Ovary (tissue), 9 donors: Measurements from ENCODE around the gene C1orf159. TPM values are rescaled to one million over a fixed set of nuclear protein-coding genes. Genes with fewer than 3 reads are reported as not detected.

ENCODE experiments used
- DNase-seq, 5 donors: peaks; one replicate each; pipeline ENCODE4 v3.0.0-alpha.2; 2019 to 2020
- H3K27ac ChIP-seq, 2 donors: fragments of 200-600 bp; one replicate each; pipeline versions ENCODE4 v1.5.1 to v1.8.0; 2019 to 2022
- H3K27me3 ChIP-seq: fragments of 200-600 bp; one replicate; pipeline ENCODE4 v1.8.0; 2022
- H3K36me3 ChIP-seq: fragments of 200-600 bp; sonication (generic); one replicate; pipeline ENCODE4 v1.5.1; 2019
- H3K4me1 ChIP-seq: one replicate; pipeline ENCODE4 v1.8.1; 2013; ENCODE audit warnings: mild to moderate bottlenecking, moderate library complexity; ENCODE audit not compliant: insufficient read depth
- H3K4me3 ChIP-seq: fragments of 200-600 bp; sonication (generic); one replicate; pipeline ENCODE4 v1.5.1; 2017
- H3K9me3 ChIP-seq, 2 donors: fragments of 200-600 bp in 1 of 2; sonication (generic) in 1 of 2; one replicate each; pipeline versions ENCODE4 v1.5.1 to v1.8.1; 2013 to 2019; ENCODE audit warnings: mild to moderate bottlenecking in 1 of 2, moderate library complexity in 1 of 2
- EP300 ChIP-seq: sonication (generic); formaldehyde crosslinking; IDR thresholded peaks from one replicate; pipeline ENCODE4 v1.6.1; 2017; ENCODE audit warnings: antibody characterized with exemption
- POLR2A ChIP-seq: fragments of 450-650 bp; IDR thresholded peaks from one replicate; pipeline ENCODE4 v1.6.1; 2017; ENCODE audit warnings: antibody characterized with exemption, mild to moderate bottlenecking, moderate library complexity
- WGBS, 3 donors: extraction: QIAGEN DNeasy Blood & Tissue Kit in 1 of 3; methylation state at CpG; one replicate each; pipeline versions ENCODE4 v1.1.5 to v1.1.7; 2013 to 2017; 5-methylcytosine and 5-hydroxymethylcytosine counted together
- intact Hi-C, 4 donors: fragments of 100-400 bp; cut with DNase I; formaldehyde crosslinking; loops; one replicate each; pipeline versions ENCODE4 v1.11.0 to v1.15.1; 2022 to 2023
- polyA plus RNA-seq, 2 donors: library from polyadenylated mRNA; stranded (reverse); fragments of 200-250 nt in 1 of 2; fragments of 350-450 nt in 1 of 2; fragmentation: Illumina TruSeq in 1 of 2; extraction: RNeasy Lipid Tissue Mini Kit (QIAGEN cat#74804) in 1 of 2; gene quantifications; one replicate each; pipeline ENCODE4 v1.2.3, GENCODE V29; 2013 to 2014
- total RNA-seq, 7 donors: library from RNA; depleted of rRNA in 2 of 7; stranded (reverse); fragments of >200 nt in 2 of 7; fragmentation: NEBNext Ultra II Directional in 3 of 7; extraction: Animal tissue kit (Norgen Biotek cat#: 25700) in 3 of 7; gene quantifications; one replicate each; pipeline versions ENCODE4 v1.1.0 to v1.2.4, GENCODE V29; 2016 to 2023
- TF ChIP-seq, protein P1 (sequence below), 3 donors: fragments of 450-650 bp in 2 of 3; fragments of 200-600 bp in 1 of 3; IDR thresholded peaks; one replicate each; pipeline versions ENCODE4 v1.5.1 to v1.8.0; 2016 to 2022; ENCODE audit warnings: antibody characterized with exemption in 3 of 3, mild to moderate bottlenecking in 1 of 3
- donor health status: DM: no; HTN: no; CAD: no; lungs with moderate emphysema.
- donor health status: DM: no; HTN: no; CAD: no.
- donor health status: Bipolar disorder and iron deficiency.
- donor health status: DM: yes; HTN: yes; CAD: no.
- donor health status: DM: no; HTN: no; CAD: no.
- donor health status: DM: yes; HTN: yes; CAD: no.

The C1orf159 gene
- total and polyA plus RNA-seq, 9 donors: 0.28 to 22.1 (median 9.4) TPM

DNA sequence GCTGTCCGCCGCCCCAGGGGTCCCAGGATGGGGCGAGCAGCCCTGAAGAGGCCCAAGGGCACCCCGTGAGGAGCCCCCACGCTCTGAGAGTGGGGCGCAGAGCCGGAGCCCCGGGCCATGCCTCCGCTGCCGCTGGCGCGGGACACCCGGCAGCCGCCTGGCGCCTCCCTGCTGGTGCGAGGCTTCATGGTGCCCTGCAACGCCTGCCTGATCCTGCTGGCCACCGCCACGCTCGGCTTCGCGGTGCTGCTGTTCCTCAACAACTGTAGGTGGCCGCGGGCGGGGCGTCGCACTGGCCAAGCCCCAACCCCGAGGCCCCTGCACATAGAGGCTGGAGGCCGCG lies 81.5 kb downstream of the C1orf159 start:
- H3K27ac ChIP-seq: no peak overlapping the region
- no peaks in the 10 kb centered on the region for H3K27me3 ChIP-seq
- DNase-seq: no peak
- TF ChIP-seq, protein P1, sequence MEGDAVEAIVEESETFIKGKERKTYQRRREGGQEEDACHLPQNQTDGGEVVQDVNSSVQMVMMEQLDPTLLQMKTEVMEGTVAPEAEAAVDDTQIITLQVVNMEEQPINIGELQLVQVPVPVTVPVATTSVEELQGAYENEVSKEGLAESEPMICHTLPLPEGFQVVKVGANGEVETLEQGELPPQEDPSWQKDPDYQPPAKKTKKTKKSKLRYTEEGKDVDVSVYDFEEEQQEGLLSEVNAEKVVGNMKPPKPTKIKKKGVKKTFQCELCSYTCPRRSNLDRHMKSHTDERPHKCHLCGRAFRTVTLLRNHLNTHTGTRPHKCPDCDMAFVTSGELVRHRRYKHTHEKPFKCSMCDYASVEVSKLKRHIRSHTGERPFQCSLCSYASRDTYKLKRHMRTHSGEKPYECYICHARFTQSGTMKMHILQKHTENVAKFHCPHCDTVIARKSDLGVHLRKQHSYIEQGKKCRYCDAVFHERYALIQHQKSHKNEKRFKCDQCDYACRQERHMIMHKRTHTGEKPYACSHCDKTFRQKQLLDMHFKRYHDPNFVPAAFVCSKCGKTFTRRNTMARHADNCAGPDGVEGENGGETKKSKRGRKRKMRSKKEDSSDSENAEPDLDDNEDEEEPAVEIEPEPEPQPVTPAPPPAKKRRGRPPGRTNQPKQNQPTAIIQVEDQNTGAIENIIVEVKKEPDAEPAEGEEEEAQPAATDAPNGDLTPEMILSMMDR (IDR thresholded peaks at IDR 0.05): no peak
- no peak for TF ChIP-seq POLR2A
- H3K9me3 ChIP-seq: no peaks in the 10 kb centered on the region
- WGBS, 3 donors: 36 to 59% (median 44%) methylated on average over 20 to 30 of the region's 30 CpGs
- H3K36me3 ChIP-seq: no peaks in the 10 kb centered on the region
- no peak overlapping the region for H3K4me3 ChIP-seq
- intact Hi-C loops: no loop called here
- peaks cover 3% of the 10 kb centered on the region for H3K4me1 ChIP-seq

DNA sequence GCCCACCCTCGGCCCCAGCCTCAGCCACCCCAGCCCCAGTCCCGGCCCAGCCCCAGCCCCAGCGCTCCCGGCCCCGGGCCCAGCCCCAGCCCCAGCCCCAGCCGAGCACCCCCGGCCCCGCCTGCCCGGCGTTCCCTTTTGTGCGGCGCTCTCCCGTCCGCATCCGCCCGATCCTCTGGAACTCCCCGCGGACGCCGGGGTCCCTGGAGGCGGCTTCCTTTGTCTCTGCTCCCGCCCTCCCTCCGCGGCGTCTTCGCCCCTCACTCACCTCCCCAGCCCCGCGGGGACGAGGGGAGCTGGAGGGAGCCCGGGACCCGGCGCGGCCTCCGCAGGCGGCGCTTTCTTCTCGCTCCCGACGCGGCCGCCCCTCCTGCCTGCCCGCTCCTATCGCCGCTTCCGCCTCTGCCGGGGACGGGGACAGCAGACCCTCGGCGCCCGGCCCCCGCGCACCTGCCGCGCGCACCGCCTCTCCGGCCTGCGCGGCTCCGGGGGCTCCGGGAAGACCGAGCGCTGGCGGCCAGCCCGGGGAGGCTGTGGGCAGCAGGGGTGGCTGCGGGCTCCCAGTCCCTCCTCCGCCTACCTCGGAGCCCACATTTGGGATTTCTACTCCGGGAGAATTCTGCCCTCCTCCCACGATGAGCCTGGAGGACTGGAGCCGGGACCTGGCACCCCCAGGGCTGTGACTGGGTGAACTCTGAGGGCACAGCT lies 82.0 kb downstream of the C1orf159 start:
- Histone ChIP-seq H3K4me1 (peaks cover 3% of the 10 kb centered on the region), H3K27me3 (no peaks in the 10 kb centered on the region), H3K4me3 (peak overlapping the region; percentile 12), H3K27ac (no peak overlapping the region), H3K36me3 (no peaks in the 10 kb centered on the region), H3K9me3 (no peaks in the 10 kb centered on the region)
- TF ChIP-seq EP300 (no peak), POLR2A (no peak)
- TF ChIP-seq, protein P1 (IDR thresholded peaks at IDR 0.05): no peak
- intact Hi-C loops: no loop called here
- WGBS, 3 donors: 2 to 5% (median 3%) methylated on average over 57 to 71 of the region's 71 CpGs
- no peak for DNase-seq

DNA sequence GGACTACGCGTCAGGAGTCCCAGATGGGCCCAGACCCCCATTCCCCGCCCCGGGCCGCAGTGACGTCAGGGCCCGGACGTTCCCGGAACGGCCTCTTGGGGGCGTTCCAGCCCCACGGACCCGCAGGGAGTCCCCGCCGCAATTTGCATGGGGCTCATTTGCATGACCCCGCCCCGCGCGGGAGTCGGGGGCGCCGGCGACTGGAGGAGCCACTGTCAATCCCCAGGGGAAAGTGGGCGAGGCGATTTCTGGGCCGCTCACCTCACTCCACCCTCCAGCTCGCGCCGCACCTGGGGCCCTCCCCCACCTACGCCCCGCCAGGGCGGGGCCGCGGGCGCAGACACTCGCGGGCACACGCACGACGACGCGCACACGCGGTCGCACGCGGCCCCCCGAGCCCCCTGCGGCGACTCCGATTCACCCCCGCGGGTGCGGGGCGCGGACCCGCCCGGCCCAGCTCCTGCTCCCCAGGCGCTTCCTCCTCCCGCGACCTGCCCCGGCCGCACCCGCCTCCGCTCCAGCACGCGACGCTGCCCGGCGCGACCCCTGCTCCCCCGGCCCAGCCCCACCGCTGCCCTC lies 82.8 kb downstream of the C1orf159 start:
- peak overlapping the region; percentile 13 for H3K4me3 ChIP-seq
- DNase-seq: peak; percentile 66 to 83 (median 74)
- TF ChIP-seq EP300 (no peak), POLR2A (no peak)
- TF ChIP-seq, protein P1 (IDR thresholded peaks at IDR 0.05): peak; percentile 25 to 71 (median 38)
- no peaks in the 10 kb centered on the region for H3K36me3 ChIP-seq
- WGBS, 3 donors: 1 to 5% (median 1%) methylated on average over 48 to 73 of the region's 73 CpGs
- peaks cover 3% of the 10 kb centered on the region for H3K4me1 ChIP-seq
- no peaks in the 10 kb centered on the region for H3K9me3 ChIP-seq
- no peaks in the 10 kb centered on the region for H3K27me3 ChIP-seq
- H3K27ac ChIP-seq: no peak overlapping the region
- intact Hi-C loops: no loop called here

DNA sequence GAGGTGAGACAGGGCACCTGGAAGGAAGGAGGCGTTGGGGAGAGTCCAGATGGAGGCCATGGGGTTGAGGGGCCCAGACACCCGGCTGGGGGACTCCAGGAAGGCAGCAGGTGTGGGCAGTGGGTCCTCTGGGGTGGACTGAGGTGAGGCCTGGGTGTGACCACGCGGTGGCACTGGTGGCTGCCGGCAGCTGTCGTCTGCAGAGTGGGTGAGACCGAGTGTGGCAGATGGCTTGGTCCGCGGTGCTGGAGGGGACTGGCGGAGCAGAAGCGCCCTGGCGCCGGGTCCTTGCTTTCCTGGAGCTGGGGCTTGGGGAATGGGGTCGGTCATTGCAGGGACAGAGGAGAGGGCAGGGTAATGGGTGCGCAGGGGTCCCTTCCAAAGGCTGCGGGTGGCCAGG lies 83.5 kb downstream of the C1orf159 start:
- Histone ChIP-seq H3K4me3 (no peak overlapping the region), H3K27ac (no peak overlapping the region), H3K36me3 (no peaks in the 10 kb centered on the region), H3K4me1 (peaks cover 3% of the 10 kb centered on the region), H3K27me3 (no peaks in the 10 kb centered on the region), H3K9me3 (no peaks in the 10 kb centered on the region)
- DNase-seq: no peak
- 41 to 57% (median 44%) methylated on average over 14 to 16 of the region's 16 CpGs for WGBS, 3 donors
- intact Hi-C loops: no loop called here
- TF ChIP-seq EP300 (no peak), POLR2A (no peak)
- TF ChIP-seq, protein P1 (IDR thresholded peaks at IDR 0.05): no peak

Other genes with a start within 250 kb of the C1orf159 start
- gene SAMD11, start 192.2 kb downstream of the C1orf159 start, total RNA-seq: 10 to 100 TPM in 1 of 7 donors, 1 to 10 TPM in 5, under 1 TPM in 1; 0.85 to 10.6 (median 2.3) TPM
- gene SAMD11, start 192.2 kb downstream of the C1orf159 start, polyA plus RNA-seq: 1 to 10 TPM; 1.1 to 2.6 TPM
- gene NOC2L, start 156.8 kb downstream of the C1orf159 start, total RNA-seq: 10 to 100 TPM; 17.8 to 55.2 (median 46.3) TPM
- gene NOC2L, start 156.8 kb downstream of the C1orf159 start, polyA plus RNA-seq: 10 to 100 TPM; 23.8 to 33.9 TPM
- 1 to 10 TPM; 1.5 to 6.7 (median 2.1) TPM for gene KLHL17, start 155.5 kb downstream of the C1orf159 start, total RNA-seq
- gene KLHL17, start 155.5 kb downstream of the C1orf159 start, polyA plus RNA-seq: 1 to 10 TPM in 1 of 2 donors, under 1 TPM in 1; 0.13 to 2.2 TPM
- gene PLEKHN1, start 149.6 kb downstream of the C1orf159 start, total RNA-seq: under 1 TPM in 5 of 7 donors, not detected in 2; 0.12 to 0.34 (median 0.20) TPM
- under 1 TPM in 1 of 2 donors, not detected in 1; 0.10 TPM for gene PLEKHN1, start 149.6 kb downstream of the C1orf159 start, polyA plus RNA-seq
- gene PERM1, start 134.0 kb downstream of the C1orf159 start, total RNA-seq: under 1 TPM in 4 of 7 donors, not detected in 3; 0.07 to 0.32 (median 0.22) TPM
- gene PERM1, start 134.0 kb downstream of the C1orf159 start, polyA plus RNA-seq: under 1 TPM in 1 of 2 donors, not detected in 1; 0.34 TPM
- gene HES4, start 116.0 kb downstream of the C1orf159 start, total RNA-seq: 10 to 100 TPM in 3 of 7 donors, 1 to 10 TPM in 4; 4.5 to 76.2 (median 6.1) TPM
- gene HES4, start 116.0 kb downstream of the C1orf159 start, polyA plus RNA-seq: 1 to 10 TPM in 1 of 2 donors, not detected in 1; 8.4 TPM
- gene ISG15, start 102.6 kb downstream of the C1orf159 start, total RNA-seq: 10 to 100 TPM in 6 of 7 donors, 1 to 10 TPM in 1; 7.8 to 37.3 (median 11.4) TPM
- gene ISG15, start 102.6 kb downstream of the C1orf159 start, polyA plus RNA-seq: 10 to 100 TPM in 1 of 2 donors, not detected in 1; 83.5 TPM
- gene AGRN, start 96.0 kb downstream of the C1orf159 start, total RNA-seq: 100 to 1,000 TPM in 1 of 7 donors, 10 to 100 TPM in 6; 10.0 to 138 (median 14.4) TPM
- gene AGRN, start 96.0 kb downstream of the C1orf159 start, polyA plus RNA-seq: 10 to 100 TPM in 1 of 2 donors, 1 to 10 TPM in 1; 2.7 to 13.6 TPM
- under 1 TPM in 2 of 7 donors, not detected in 5; 0.36 to 0.92 TPM for gene RNF223, start 41.8 kb downstream of the C1orf159 start, total RNA-seq
- not detected for gene RNF223, start 41.8 kb downstream of the C1orf159 start, polyA plus RNA-seq
- gene TTLL10, start 57.8 kb upstream of the C1orf159 start, total RNA-seq: 1 to 10 TPM in 3 of 7 donors, under 1 TPM in 2, not detected in 2; 0.60 to 7.0 (median 1.1) TPM
- not detected for gene TTLL10, start 57.8 kb upstream of the C1orf159 start, polyA plus RNA-seq
- 1 to 10 TPM in 1 of 7 donors, under 1 TPM in 2, not detected in 4; 0.23 to 1.4 (median 0.41) TPM for gene TNFRSF18, start 90.5 kb upstream of the C1orf159 start, total RNA-seq
- under 1 TPM in 1 of 2 donors, not detected in 1; 0.10 TPM for gene TNFRSF18, start 90.5 kb upstream of the C1orf159 start, polyA plus RNA-seq
- 1 to 10 TPM in 3 of 7 donors, under 1 TPM in 4; 0.37 to 1.8 (median 0.71) TPM for gene TNFRSF4, start 98.1 kb upstream of the C1orf159 start, total RNA-seq
- 1 to 10 TPM in 1 of 2 donors, not detected in 1; 2.5 TPM for gene TNFRSF4, start 98.1 kb upstream of the C1orf159 start, polyA plus RNA-seq
- 100 to 1,000 TPM in 4 of 7 donors, 10 to 100 TPM in 3; 57.1 to 145 (median 116) TPM for gene SDF4, start 115.9 kb upstream of the C1orf159 start, total RNA-seq
- gene SDF4, start 115.9 kb upstream of the C1orf159 start, polyA plus RNA-seq: 100 to 1,000 TPM in 1 of 2 donors, 10 to 100 TPM in 1; 32.5 to 128 TPM
- gene B3GALT6, start 116.1 kb upstream of the C1orf159 start, total RNA-seq: 10 to 100 TPM; 13.0 to 21.9 (median 18.0) TPM
- gene B3GALT6, start 116.1 kb upstream of the C1orf159 start, polyA plus RNA-seq: 1 to 10 TPM; 7.0 to 9.4 TPM
- gene C1QTNF12, start 130.6 kb upstream of the C1orf159 start, total RNA-seq: 1 to 10 TPM in 5 of 7 donors, under 1 TPM in 2; 0.92 to 4.8 (median 1.5) TPM
- 1 to 10 TPM in 1 of 2 donors, not detected in 1; 1.2 TPM for gene C1QTNF12, start 130.6 kb upstream of the C1orf159 start, polyA plus RNA-seq
- gene UBE2J2, start 157.8 kb upstream of the C1orf159 start, total RNA-seq: 10 to 100 TPM; 35.8 to 55.6 (median 49.3) TPM
- 10 to 100 TPM; 36.0 to 40.4 TPM for gene UBE2J2, start 157.8 kb upstream of the C1orf159 start, polyA plus RNA-seq
- gene SCNN1D, start 164.3 kb upstream of the C1orf159 start, total RNA-seq: 10 to 100 TPM in 1 of 7 donors, 1 to 10 TPM in 6; 6.3 to 10.2 (median 9.1) TPM
- 1 to 10 TPM in 1 of 2 donors, under 1 TPM in 1; 0.27 to 7.9 TPM for gene SCNN1D, start 164.3 kb upstream of the C1orf159 start, polyA plus RNA-seq
- 10 to 100 TPM; 23.1 to 62.4 (median 46.4) TPM for gene ACAP3, start 191.8 kb upstream of the C1orf159 start, total RNA-seq
- 10 to 100 TPM in 1 of 2 donors, 1 to 10 TPM in 1; 3.5 to 33.4 TPM for gene ACAP3, start 191.8 kb upstream of the C1orf159 start, polyA plus RNA-seq
- 10 to 100 TPM; 12.5 to 27.6 (median 21.7) TPM for gene PUSL1, start 192.5 kb upstream of the C1orf159 start, total RNA-seq
- gene PUSL1, start 192.5 kb upstream of the C1orf159 start, polyA plus RNA-seq: 10 to 100 TPM in 1 of 2 donors, under 1 TPM in 1; 0.18 to 14.7 TPM
- gene INTS11, start 208.6 kb upstream of the C1orf159 start, total RNA-seq: 100 to 1,000 TPM; 102 to 135 (median 109) TPM
- 100 to 1,000 TPM in 1 of 2 donors, 10 to 100 TPM in 1; 72.6 to 119 TPM for gene INTS11, start 208.6 kb upstream of the C1orf159 start, polyA plus RNA-seq
- 10 to 100 TPM; 13.8 to 21.0 (median 14.8) TPM for gene CPTP, start 208.7 kb upstream of the C1orf159 start, total RNA-seq
- 10 to 100 TPM in 1 of 2 donors, 1 to 10 TPM in 1; 2.4 to 18.3 TPM for gene CPTP, start 208.7 kb upstream of the C1orf159 start, polyA plus RNA-seq
- gene TAS1R3, start 215.2 kb upstream of the C1orf159 start, total RNA-seq: under 1 TPM in 6 of 7 donors, not detected in 1; 0.07 to 0.40 (median 0.23) TPM
- under 1 TPM in 1 of 2 donors, not detected in 1; 0.24 TPM for gene TAS1R3, start 215.2 kb upstream of the C1orf159 start, polyA plus RNA-seq
- 10 to 100 TPM; 38.0 to 85.2 (median 64.9) TPM for gene DVL1, start 233.3 kb upstream of the C1orf159 start, total RNA-seq
- 10 to 100 TPM in 1 of 2 donors, 1 to 10 TPM in 1; 2.1 to 51.2 TPM for gene DVL1, start 233.3 kb upstream of the C1orf159 start, polyA plus RNA-seq
- 100 to 1,000 TPM in 5 of 7 donors, 10 to 100 TPM in 2; 63.8 to 206 (median 131) TPM for gene MXRA8, start 242.5 kb upstream of the C1orf159 start, total RNA-seq
- gene MXRA8, start 242.5 kb upstream of the C1orf159 start, polyA plus RNA-seq: 100 to 1,000 TPM in 1 of 2 donors, 10 to 100 TPM in 1; 40.3 to 193 TPM